ENCODE data around the gene TEX13C. TPM values are rescaled to one million over a fixed set of nuclear protein-coding genes. Genes with fewer than 3 reads are reported as not detected.
"Not testable (repeated sequence)": the region's sequence is repeated elsewhere in the genome, so short reads cannot be mapped to it uniquely, and the experiment has no call there.

The TEX13C gene
- total RNA-seq, 2 donors from 2014 or later = not detected

- no peak overlapping the region for H3K27ac ChIP-seq
- TF ChIP-seq CTCF (IDR thresholded peaks at IDR 0.05) = no peak
- no peaks in the 10 kb centered on the region for H3K36me3 ChIP-seq
- no peak overlapping the region for H3K9ac ChIP-seq (ENCODE audit: low read depth in 2 of 2, low read length in 2 of 2)
- no peak for DNase-seq
- intact Hi-C loops (cut with DNase I) = no loop called here
- H3K27me3 ChIP-seq = no peaks in the 10 kb centered on the region
- no peaks in the 10 kb centered on the region for H3K4me1 ChIP-seq
- H3K4me3 ChIP-seq = no peak overlapping the region
- H3K9me3 ChIP-seq = no peaks in the 10 kb centered on the region
These were observed 11.0 kb upstream of the TEX13C start for GRCh38 chrX:125308653-125309052.

- DNase-seq; intact Hi-C loops (cut with DNase I); H3K27me3 ChIP-seq; H3K9me3 ChIP-seq; H3K36me3 ChIP-seq; H3K27ac ChIP-seq; H3K4me3 ChIP-seq; H3K4me1 ChIP-seq; H3K9ac ChIP-seq (ENCODE audit: low read depth in 2 of 2, low read length in 2 of 2): not testable (repeated sequence)
These were observed 505 bp upstream of the TEX13C start for GRCh38 chrX:125319166-125319565.

- Histone ChIP-seq H3K27me3 (no peaks in the 10 kb centered on the region), H3K4me3 (no peak overlapping the region), H3K4me1 (no peaks in the 10 kb centered on the region), H3K9me3 (no peaks in the 10 kb centered on the region), H3K9ac (ENCODE audit: low read depth in 2 of 2, low read length in 2 of 2) (no peak overlapping the region), H3K36me3 (no peaks in the 10 kb centered on the region), H3K27ac (no peak overlapping the region)
- intact Hi-C loops (cut with DNase I) = no loop called here
- DNase-seq = no peak
- TF ChIP-seq CTCF (IDR thresholded peaks at IDR 0.05) = no peak
These were observed 2.8 kb downstream of the TEX13C start for GRCh38 chrX:125322431-125322830.

- Histone ChIP-seq H3K9ac (ENCODE audit: low read depth in 2 of 2, low read length in 2 of 2) (no peak overlapping the region), H3K4me1 (no peaks in the 10 kb centered on the region), H3K27me3 (no peaks in the 10 kb centered on the region), H3K36me3 (no peaks in the 10 kb centered on the region), H3K4me3 (no peak overlapping the region), H3K9me3 (no peaks in the 10 kb centered on the region), H3K27ac (no peak overlapping the region)
- TF ChIP-seq CTCF (IDR thresholded peaks at IDR 0.05) = no peak
- intact Hi-C loops (cut with DNase I) = no loop called here
- DNase-seq = no peak
These were observed 6.9 kb downstream of the TEX13C start for GRCh38 chrX:125326599-125326998.

GRCh38 chrX:125327891-125328290, 8.2 kb downstream of the TEX13C start:
- no peaks in the 10 kb centered on the region for H3K36me3 ChIP-seq
- DNase-seq = no peak
- intact Hi-C loops (cut with DNase I) = no loop called here
- no peak overlapping the region for H3K4me3 ChIP-seq
- H3K4me1 ChIP-seq = no peaks in the 10 kb centered on the region
- no peaks in the 10 kb centered on the region for H3K27me3 ChIP-seq
- no peak for TF ChIP-seq CTCF (IDR thresholded peaks at IDR 0.05)
- H3K9me3 ChIP-seq = no peaks in the 10 kb centered on the region
- H3K27ac ChIP-seq = no peak overlapping the region
- H3K9ac ChIP-seq (ENCODE audit: low read depth in 2 of 2, low read length in 2 of 2) = no peak overlapping the region

- H3K4me3 ChIP-seq = no peak overlapping the region
- no peaks in the 10 kb centered on the region for H3K9me3 ChIP-seq
- intact Hi-C loops (cut with DNase I) = no loop called here
- no peaks in the 10 kb centered on the region for H3K36me3 ChIP-seq
- H3K27ac ChIP-seq = no peak overlapping the region
- no peaks in the 10 kb centered on the region for H3K27me3 ChIP-seq
- DNase-seq = no peak
- H3K4me1 ChIP-seq = no peaks in the 10 kb centered on the region
- TF ChIP-seq CTCF (IDR thresholded peaks at IDR 0.05) = no peak
- H3K9ac ChIP-seq (ENCODE audit: low read depth in 2 of 2, low read length in 2 of 2) = no peak overlapping the region
These were observed 13.9 kb downstream of the TEX13C start for GRCh38 chrX:125333583-125333982.

Measured in colonic mucosa (tissue), 4 donors.